BLaER1 treated with 17β-estradiol and CSF1 and Interleukin-3, amounts not matched to agents 10 nM and 100 nM (cell line): ENCODE results near the gene SLIT3.

Experiments used
- H3K27ac ChIP-seq, 11 experiments: shearing (Covaris generic); formaldehyde crosslinking; 2 replicates each; pipeline ENCODE4 v1.8.1; 2022
- H3K27me3 ChIP-seq, 11 experiments: shearing (Covaris generic); formaldehyde crosslinking; 2 replicates each; pipeline ENCODE4 v1.8.1; 2022
- H3K36me3 ChIP-seq, 11 experiments: shearing (Covaris generic); formaldehyde crosslinking; 2 replicates each; pipeline ENCODE4 v1.8.1; 2022
- H3K4me1 ChIP-seq, 10 experiments: shearing (Covaris generic); formaldehyde crosslinking; 2 replicates each; pipeline ENCODE4 v1.8.1; 2022
- H3K4me2 ChIP-seq, 11 experiments: shearing (Covaris generic); formaldehyde crosslinking; 2 replicates each; pipeline ENCODE4 v1.8.1; 2022
- H3K4me3 ChIP-seq, 10 experiments: shearing (Covaris generic); formaldehyde crosslinking; 2 replicates each; pipeline ENCODE4 v1.8.1; 2022
- H3K9ac ChIP-seq, 11 experiments: shearing (Covaris generic); formaldehyde crosslinking; 2 replicates each; pipeline ENCODE4 v1.8.1; 2022
- H3K9me3 ChIP-seq, 11 experiments: shearing (Covaris generic); formaldehyde crosslinking; replicated peaks in 1 of 11; 2 replicates each; pipeline ENCODE4 v1.8.1; 2022
- H4K20me1 ChIP-seq, 11 experiments: shearing (Covaris generic); formaldehyde crosslinking; 2 replicates each; pipeline ENCODE4 v1.8.1; 2022
- Cebpa-rat ChIP-seq, 11 experiments: shearing (Covaris generic); IDR thresholded peaks; 2 replicates each; pipeline ENCODE4 v1.8.1; 2022

The SLIT3 gene

GRCh38 chr5:169204788-169205400, 96.0 kb downstream of the SLIT3 start:
- Histone ChIP-seq H4K20me1 (no peaks in the 10 kb centered on the region), H3K27ac (no peak overlapping the region), H3K4me1 (peaks cover 0 to 9% (median 2%) of the 10 kb centered on the region in 10 experiments; a peak in 7 of 20 replicates), H3K9me3 (peaks cover 12 to 36% (median 17%) of the 10 kb centered on the region in 11 experiments), H3K27me3 (no peaks in the 10 kb centered on the region), H3K4me2 (no peak overlapping the region), H3K36me3 (no peaks in the 10 kb centered on the region), H3K9ac (no peak overlapping the region), H3K4me3 (no peak overlapping the region)
- no peak for TF ChIP-seq Cebpa-rat (IDR thresholded peaks at IDR 0.05)

DNA sequence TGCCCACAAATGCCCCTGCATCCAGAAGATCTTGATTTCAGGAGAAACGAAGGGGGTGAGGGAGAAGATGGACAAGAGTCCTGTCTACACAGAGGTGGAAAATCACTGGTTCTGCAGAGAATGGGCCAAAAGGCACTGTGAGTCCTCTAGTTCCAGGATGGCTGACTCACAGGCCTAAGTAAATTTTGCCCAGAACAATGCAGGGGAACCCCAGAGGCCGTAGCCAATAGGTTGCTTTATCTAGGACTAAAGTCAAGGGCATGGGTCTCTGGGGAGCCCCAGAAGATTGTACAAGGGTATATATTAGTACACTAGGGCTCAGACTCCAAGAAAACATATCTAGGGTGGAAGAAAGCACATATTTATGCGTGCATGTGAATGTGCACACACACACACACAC, 98.0 kb downstream of the SLIT3 start:
- no peak overlapping the region for H3K4me2 ChIP-seq
- H3K4me3 ChIP-seq, result no peak overlapping the region
- H3K4me1 ChIP-seq, result peaks cover 0 to 11% (median 2%) of the 10 kb centered on the region in 10 experiments; a peak in 7 of 20 replicates
- H3K9ac ChIP-seq, result no peak overlapping the region
- H3K27me3 ChIP-seq, result no peaks in the 10 kb centered on the region
- no peak overlapping the region for H3K27ac ChIP-seq
- no peaks in the 10 kb centered on the region for H3K36me3 ChIP-seq
- H3K9me3 ChIP-seq, result peaks cover 12 to 24% (median 13%) of the 10 kb centered on the region in 11 experiments
- no peak for TF ChIP-seq Cebpa-rat (IDR thresholded peaks at IDR 0.05)
- H4K20me1 ChIP-seq, result no peaks in the 10 kb centered on the region

GRCh38 chr5:169201597-169201996, 99.3 kb downstream of the SLIT3 start:
- Histone ChIP-seq H4K20me1 (no peaks in the 10 kb centered on the region), H3K27me3 (no peaks in the 10 kb centered on the region), H3K4me1 (peaks cover 0 to 11% (median 2%) of the 10 kb centered on the region in 10 experiments; a peak in 7 of 20 replicates), H3K4me3 (no peak overlapping the region), H3K36me3 (no peaks in the 10 kb centered on the region), H3K27ac (no peak overlapping the region), H3K4me2 (no peak overlapping the region), H3K9ac (no peak overlapping the region), H3K9me3 (peaks cover 12 to 24% (median 13%) of the 10 kb centered on the region in 11 experiments)
- no peak for TF ChIP-seq Cebpa-rat (IDR thresholded peaks at IDR 0.05)

GRCh38 chr5:169200125-169200778, 100.7 kb downstream of the SLIT3 start:
- Histone ChIP-seq H3K4me1 (peaks cover 0 to 11% (median 2%) of the 10 kb centered on the region in 10 experiments; a peak in 7 of 20 replicates), H3K36me3 (no peaks in the 10 kb centered on the region), H4K20me1 (no peaks in the 10 kb centered on the region), H3K4me3 (no peak overlapping the region), H3K27ac (no peak overlapping the region), H3K9me3 (peaks cover 12 to 24% (median 13%) of the 10 kb centered on the region in 11 experiments), H3K27me3 (no peaks in the 10 kb centered on the region), H3K9ac (no peak overlapping the region), H3K4me2 (peak overlapping the region in 5 of 11 experiments; percentile 3 to 40 (median 23); a peak in 7 of 22 replicates)
- no peak for TF ChIP-seq Cebpa-rat (IDR thresholded peaks at IDR 0.05)

DNA sequence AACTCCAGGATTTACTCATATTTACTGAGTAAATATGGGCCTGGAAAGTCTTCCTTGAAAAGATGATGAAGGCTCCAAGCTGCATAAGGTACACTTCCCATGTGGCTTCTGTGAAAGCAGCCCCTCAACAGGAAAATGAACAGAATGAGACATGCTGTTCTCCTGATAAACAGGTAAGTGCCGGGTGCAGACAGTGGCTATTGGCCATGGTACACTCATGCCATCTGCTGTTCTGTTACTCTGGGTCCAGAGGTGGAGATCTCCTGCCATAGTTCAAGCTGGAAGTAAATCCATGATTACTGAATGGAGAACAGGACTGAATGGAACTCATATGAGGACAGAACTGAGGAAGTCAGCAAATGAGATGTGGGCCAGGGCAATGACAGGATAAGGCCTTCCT, 103.6 kb downstream of the SLIT3 start:
- peaks cover 10 to 12% (median 11%) of the 10 kb centered on the region in 11 experiments for H3K9me3 ChIP-seq
- H3K4me3 ChIP-seq, result no peak overlapping the region
- peaks cover 0 to 11% (median 2%) of the 10 kb centered on the region in 10 experiments; a peak in 7 of 20 replicates for H3K4me1 ChIP-seq
- TF ChIP-seq Cebpa-rat (IDR thresholded peaks at IDR 0.05), result no peak
- no peaks in the 10 kb centered on the region for H4K20me1 ChIP-seq
- no peak overlapping the region for H3K9ac ChIP-seq
- no peak overlapping the region for H3K27ac ChIP-seq
- H3K4me2 ChIP-seq, result no peak overlapping the region
- no peaks in the 10 kb centered on the region for H3K36me3 ChIP-seq
- H3K27me3 ChIP-seq, result no peaks in the 10 kb centered on the region

DNA sequence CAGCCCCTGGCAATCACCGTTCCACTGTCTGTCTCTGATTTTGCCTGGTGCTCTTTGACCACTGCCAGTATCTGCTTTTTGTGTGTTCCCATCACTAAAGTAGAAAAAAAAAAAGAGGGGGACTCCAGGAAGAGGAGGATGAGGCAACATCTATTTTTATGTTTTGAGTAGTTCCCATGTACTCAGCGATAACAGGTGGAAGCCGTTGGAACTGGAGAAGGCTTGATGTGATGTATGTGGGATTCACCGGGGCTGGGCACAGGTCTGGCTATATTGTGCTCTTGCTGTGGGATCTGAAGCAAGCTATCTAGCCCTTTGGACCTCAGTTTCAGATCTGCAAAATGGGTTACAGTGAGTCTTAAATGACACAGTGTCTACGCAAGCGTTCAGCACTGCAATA, 104.9 kb downstream of the SLIT3 start:
- H3K27me3 ChIP-seq, result no peaks in the 10 kb centered on the region
- H3K4me1 ChIP-seq, result peaks cover 0 to 11% (median 2%) of the 10 kb centered on the region in 10 experiments; a peak in 7 of 20 replicates
- no peak for TF ChIP-seq Cebpa-rat (IDR thresholded peaks at IDR 0.05)
- H3K27ac ChIP-seq, result no peak overlapping the region
- H3K36me3 ChIP-seq, result no peaks in the 10 kb centered on the region
- H3K9me3 ChIP-seq, result no peaks in the 10 kb centered on the region; a peak in 1 of 22 replicates
- H3K9ac ChIP-seq, result no peak overlapping the region
- no peaks in the 10 kb centered on the region for H4K20me1 ChIP-seq
- H3K4me2 ChIP-seq, result no peak overlapping the region
- H3K4me3 ChIP-seq, result no peak overlapping the region

DNA sequence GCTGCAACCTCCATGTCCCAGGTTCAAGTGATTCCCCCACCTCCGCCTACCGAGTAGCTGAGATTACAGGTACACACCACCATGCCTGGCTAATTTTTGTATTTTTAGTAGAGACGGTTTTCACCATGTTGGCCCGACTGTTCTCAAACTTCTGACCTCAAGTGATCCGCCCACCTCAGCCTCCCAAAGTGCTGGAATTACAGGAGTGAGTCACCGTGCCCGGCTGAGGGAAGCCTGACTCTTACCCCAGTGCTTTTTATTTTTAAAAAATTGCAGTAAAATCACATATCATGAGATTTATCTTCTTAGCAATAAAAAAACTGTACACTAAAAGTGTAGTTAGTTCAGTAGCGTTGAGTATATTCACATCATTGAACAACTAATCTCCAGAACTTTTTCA, 105.3 kb downstream of the SLIT3 start:
- H3K4me2 ChIP-seq, result no peak overlapping the region
- H3K36me3 ChIP-seq, result no peaks in the 10 kb centered on the region
- TF ChIP-seq Cebpa-rat (IDR thresholded peaks at IDR 0.05), result no peak
- H3K27me3 ChIP-seq, result no peaks in the 10 kb centered on the region
- no peak overlapping the region for H3K9ac ChIP-seq
- H4K20me1 ChIP-seq, result no peaks in the 10 kb centered on the region
- peaks cover 0 to 9% (median 2%) of the 10 kb centered on the region in 10 experiments; a peak in 7 of 20 replicates for H3K4me1 ChIP-seq
- H3K4me3 ChIP-seq, result no peak overlapping the region
- no peaks in the 10 kb centered on the region for H3K9me3 ChIP-seq
- H3K27ac ChIP-seq, result no peak overlapping the region

DNA sequence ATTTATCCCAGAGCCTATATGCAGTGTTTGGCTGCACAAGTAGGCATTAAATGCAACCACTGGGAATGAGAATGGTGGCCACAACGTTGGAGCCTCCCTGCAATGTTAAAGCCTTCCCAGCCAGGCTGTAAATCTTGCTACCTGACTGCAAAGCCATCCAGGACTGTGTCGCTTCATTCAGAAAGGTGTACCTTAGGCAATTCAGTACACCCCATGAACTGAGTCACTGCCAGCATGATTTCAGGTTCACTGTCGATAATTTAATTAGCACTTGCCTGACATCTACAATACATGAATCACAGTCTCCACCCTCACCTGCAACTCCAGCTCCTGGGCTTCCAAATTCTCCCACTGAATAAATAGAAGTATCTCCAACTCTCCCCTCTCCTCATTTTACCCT, 108.4 kb downstream of the SLIT3 start:
- Histone ChIP-seq H3K4me1 (no peaks in the 10 kb centered on the region), H3K4me3 (no peak overlapping the region), H3K9me3 (no peaks in the 10 kb centered on the region), H3K27me3 (no peaks in the 10 kb centered on the region), H3K27ac (no peak overlapping the region), H3K4me2 (no peak overlapping the region), H3K9ac (no peak overlapping the region), H4K20me1 (no peaks in the 10 kb centered on the region), H3K36me3 (no peaks in the 10 kb centered on the region)
- TF ChIP-seq Cebpa-rat (IDR thresholded peaks at IDR 0.05), result no peak

- Histone ChIP-seq H3K4me2 (no peak overlapping the region), H3K36me3 (no peaks in the 10 kb centered on the region), H4K20me1 (no peaks in the 10 kb centered on the region), H3K4me1 (no peaks in the 10 kb centered on the region), H3K27me3 (no peaks in the 10 kb centered on the region), H3K9me3 (no peaks in the 10 kb centered on the region), H3K27ac (no peak overlapping the region), H3K4me3 (no peak overlapping the region), H3K9ac (no peak overlapping the region)
- TF ChIP-seq Cebpa-rat (IDR thresholded peaks at IDR 0.05), result no peak
Measured at GRCh38 chr5:169190849-169191248, 110.1 kb downstream of the SLIT3 start.

- TF ChIP-seq Cebpa-rat (IDR thresholded peaks at IDR 0.05), result no peak
- Histone ChIP-seq H3K9ac (no peak overlapping the region), H4K20me1 (no peaks in the 10 kb centered on the region), H3K27me3 (no peaks in the 10 kb centered on the region), H3K4me3 (no peak overlapping the region), H3K4me1 (no peaks in the 10 kb centered on the region), H3K27ac (no peak overlapping the region), H3K36me3 (no peaks in the 10 kb centered on the region), H3K9me3 (no peaks in the 10 kb centered on the region), H3K4me2 (no peak overlapping the region)
Measured at GRCh38 chr5:169185626-169186025, 115.3 kb downstream of the SLIT3 start.
